K562 (cell line): ENCODE results near the gene MAGI3. TPM values are rescaled to one million over a fixed set of nuclear protein-coding genes. Genes with fewer than 3 reads are reported as not detected.

ENCODE experiments used
- ARNT ChIP-seq, 2 experiments: fragments of 450-650 bp; IDR thresholded peaks; 2 replicates each; pipeline ENCODE4 v1.6.1; 2016; ENCODE audit warnings: mild to moderate bottlenecking in 1 of 2
- CBX1 ChIP-seq: sonication (generic); IDR thresholded peaks from 2 replicates; pipeline ENCODE4 v1.6.1; 2016; ENCODE audit warnings: antibody characterized with exemption, low read depth, mild to moderate bottlenecking
- CCNT2 ChIP-seq: IDR thresholded peaks from 2 replicates; pipeline ENCODE4 v1.6.1; 2011; ENCODE audit warnings: borderline replicate concordance, low read depth, mild to moderate bottlenecking, moderate library complexity, mixed read lengths, low read length; ENCODE audit not compliant: insufficient read length; ENCODE audit errors: extremely low read depth
- FOXA3 ChIP-seq, 2 experiments: fragments of 450-650 bp in 1 of 2; sonication (generic) in 1 of 2; formaldehyde crosslinking; IDR thresholded peaks in 1 of 2; conservative IDR thresholded peaks in 1 of 2; 2 replicates each; pipeline versions ENCODE4 v1.4.0 to v1.8.0; 2020 to 2022; ENCODE audit warnings: mild to moderate bottlenecking in 2 of 2, missing genetic modification reagents in 1 of 2
- GTF2F1 ChIP-seq: IDR thresholded peaks from 2 replicates; pipeline ENCODE4 v1.6.1; 2011; ENCODE audit warnings: low read depth, low read length, improper control_type of control experiment
- KDM1A ChIP-seq, 2 experiments: fragments of 450-650 bp; IDR thresholded peaks; 2 replicates each; pipeline ENCODE4 v1.6.1; 2016; ENCODE audit warnings: mild to moderate bottlenecking in 2 of 2
- KLF1 ChIP-seq: fragments of 450-650 bp; IDR thresholded peaks from 2 replicates; pipeline ENCODE4 v1.6.1; 2016; ENCODE audit warnings: missing genetic modification characterization, missing compliant biosample characterization
- NCOA2 ChIP-seq, 2 experiments: fragments of 450-650 bp; IDR thresholded peaks; 2 replicates each; pipeline ENCODE4 v1.6.1; 2018; ENCODE audit warnings: mild to moderate bottlenecking in 2 of 2, moderate library complexity in 1 of 2; ENCODE audit not compliant: partially characterized antibody in 2 of 2
- NFE2 ChIP-seq: IDR thresholded peaks from 2 replicates; pipeline ENCODE4 v1.6.1; 2014; ENCODE audit warnings: antibody characterized with exemption, low read depth
- OTX1 ChIP-seq: fragments of 450-650 bp; formaldehyde crosslinking; IDR thresholded peaks from 2 replicates; pipeline ENCODE4 v1.4.0; 2022; ENCODE audit warnings: mild to moderate bottlenecking
- PKNOX1 ChIP-seq: fragments of 450-650 bp; IDR thresholded peaks from 2 replicates; pipeline ENCODE4 v1.6.1; 2016
- POU5F1 ChIP-seq: fragments of 150-350 bp; IDR thresholded peaks from 2 replicates; pipeline ENCODE4 v1.6.1; 2014; ENCODE audit warnings: borderline replicate concordance, low read length, low read depth, mild to moderate bottlenecking; ENCODE audit not compliant: partially characterized antibody
- RAD21 ChIP-seq, 2 experiments: fragments of 250-450 bp in 1 of 2; fragments of 450-650 bp in 1 of 2; sonication (Bioruptor Pico) in 1 of 2; formaldehyde crosslinking in 1 of 2; IDR thresholded peaks in 1 of 2; conservative IDR thresholded peaks in 1 of 2; 2 replicates each; pipeline versions ENCODE4 v1.4.0 to v1.8.0; 2020 to 2022; ENCODE audit warnings: mild to moderate bottlenecking in 2 of 2, moderate library complexity in 1 of 2
- SIN3A ChIP-seq, 2 experiments: fragments of 150-350 bp in 1 of 2; IDR thresholded peaks; 2 replicates each; pipeline ENCODE4 v1.6.1; 2011 to 2016; ENCODE audit warnings: borderline replicate concordance in 2 of 2, low read depth in 2 of 2, low read length in 2 of 2, mild to moderate bottlenecking in 2 of 2, moderate library complexity in 2 of 2; ENCODE audit not compliant: control insufficient read depth in 1 of 2
- TAF7 ChIP-seq: fragments of 450-650 bp; IDR thresholded peaks from 2 replicates; pipeline ENCODE4 v1.6.1; 2016; ENCODE audit warnings: missing genetic modification characterization, missing compliant biosample characterization
- ZBTB8A ChIP-seq: fragments of 450-650 bp; IDR thresholded peaks from 2 replicates; pipeline ENCODE4 v1.6.1; 2018; ENCODE audit warnings: mild to moderate bottlenecking, moderate library complexity; ENCODE audit not compliant: partially characterized antibody
- ZNF263 ChIP-seq: sonication (generic); formaldehyde crosslinking; IDR thresholded peaks from 2 replicates; pipeline ENCODE4 v1.8.0; 2022; ENCODE audit warnings: mild to moderate bottlenecking, missing genetic modification reagents, borderline replicate concordance
- ZNF740 ChIP-seq, 3 experiments: fragments of 200-800 bp in 1 of 3; sonication (Bioruptor generic) in 1 of 3; sonication (generic) in 1 of 3; formaldehyde crosslinking in 1 of 3; IDR thresholded peaks; 2 replicates each; pipeline versions ENCODE4 v1.6.1 to v1.8.0; 2016 to 2022; ENCODE audit warnings: mild to moderate bottlenecking in 2 of 3, missing compliant biosample characterization in 2 of 3, missing genetic modification characterization in 2 of 3, missing genetic modification reagents in 1 of 3
- ZNF764 ChIP-seq: fragments of 250-450 bp; sonication (Bioruptor Pico); IDR thresholded peaks from 2 replicates; pipeline ENCODE4 v1.4.0; 2020; ENCODE audit warnings: low read depth, mild to moderate bottlenecking, moderate library complexity
- polyA plus RNA-seq, 8 experiments: library from polyadenylated mRNA; depleted of rRNA in 4 of 8; stranded (reverse) in 5 of 8; unstranded in 3 of 8; fragments of >200 nt; fragmentation: Nextera tagmentation in 2 of 8; fragmentation: Illumina TruSeq in 1 of 8; extraction: Ambion mirVana in 2 of 8; extraction: Trizol in 1 of 8; gene quantifications; 2 replicates each; pipeline versions ENCODE4 v1.2.1 to v1.2.3, GENCODE V29; 2011 to 2014; ENCODE audit warnings: inconsistent platforms in 1 of 8, missing spikeins in 1 of 8
- total RNA-seq, 7 experiments: library from RNA; depleted of rRNA in 6 of 7; stranded (reverse); fragments of >200 nt in 6 of 7; fragmentation: Illumina TruSeq in 2 of 7; extraction: Trizol in 2 of 7; gene quantifications; 2 replicates each; pipeline versions ENCODE4 v1.2.1 to v1.2.3, GENCODE V29; 2011 to 2021; ENCODE audit warnings: low replicate concordance in 1 of 7
- TF ChIP-seq, protein P1 (sequence below): fragments of 250-450 bp; sonication (Bioruptor Pico); IDR thresholded peaks from 2 replicates; pipeline ENCODE4 v1.5.0; 2020; ENCODE audit warnings: mild to moderate bottlenecking, borderline replicate concordance
- TF ChIP-seq, protein P2 (sequence below): sonication (generic); formaldehyde crosslinking; IDR thresholded peaks from 2 replicates; pipeline ENCODE4 v1.8.0; 2022; ENCODE audit warnings: missing genetic modification reagents, mild to moderate bottlenecking, borderline replicate concordance

The MAGI3 gene
- total and polyA plus RNA-seq, 9 of the 15 experiments (the other 6 are each of a cell fraction or from before 2014, with no cell fraction given): 1.0 to 8.6 (median 5.5) TPM

DNA sequence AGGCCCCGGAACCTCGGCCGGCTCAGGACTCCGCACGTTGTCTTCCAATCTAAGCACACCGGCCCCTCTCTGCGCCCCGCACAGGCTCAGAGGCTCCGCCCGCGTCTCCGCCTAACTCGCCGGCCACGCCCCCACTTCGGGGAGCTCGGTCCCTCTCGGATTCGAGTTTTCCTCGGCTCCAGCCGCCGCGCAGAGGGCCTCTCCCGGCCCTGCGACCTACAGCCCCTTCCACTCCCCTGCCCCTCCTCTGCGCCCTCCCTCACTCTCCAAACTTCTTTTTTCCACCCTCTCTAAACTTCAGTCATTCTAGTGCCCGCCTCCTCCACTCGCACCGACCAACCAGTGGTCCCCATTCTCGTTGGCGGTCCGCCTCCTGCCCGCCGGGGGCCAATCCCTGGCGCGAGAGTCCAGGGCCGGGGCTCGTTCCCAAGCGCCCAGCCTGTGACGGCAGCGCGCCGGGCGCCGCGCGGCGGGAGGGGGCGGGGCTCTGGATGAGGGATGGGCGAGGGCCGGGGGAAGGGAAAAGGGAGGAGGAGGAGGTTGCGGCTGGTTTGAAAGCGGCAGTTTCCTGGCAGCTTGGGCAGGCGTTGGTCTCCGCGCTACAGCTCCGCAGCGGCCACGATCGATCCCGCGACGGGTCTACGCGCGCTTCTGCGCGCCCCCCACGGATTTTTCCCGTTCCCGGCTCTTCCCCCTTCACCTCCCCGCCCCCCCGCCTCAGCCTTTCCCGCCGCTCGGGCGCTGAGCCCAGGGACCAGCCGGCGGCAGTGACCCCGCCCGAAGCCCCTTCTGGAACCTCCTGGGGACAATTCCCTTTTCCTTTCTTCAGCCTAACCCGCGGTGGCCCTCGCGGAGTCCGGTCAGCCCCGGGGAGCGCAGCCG, at the start of gene MAGI3 (continued):
- TF ChIP-seq, protein P1, sequence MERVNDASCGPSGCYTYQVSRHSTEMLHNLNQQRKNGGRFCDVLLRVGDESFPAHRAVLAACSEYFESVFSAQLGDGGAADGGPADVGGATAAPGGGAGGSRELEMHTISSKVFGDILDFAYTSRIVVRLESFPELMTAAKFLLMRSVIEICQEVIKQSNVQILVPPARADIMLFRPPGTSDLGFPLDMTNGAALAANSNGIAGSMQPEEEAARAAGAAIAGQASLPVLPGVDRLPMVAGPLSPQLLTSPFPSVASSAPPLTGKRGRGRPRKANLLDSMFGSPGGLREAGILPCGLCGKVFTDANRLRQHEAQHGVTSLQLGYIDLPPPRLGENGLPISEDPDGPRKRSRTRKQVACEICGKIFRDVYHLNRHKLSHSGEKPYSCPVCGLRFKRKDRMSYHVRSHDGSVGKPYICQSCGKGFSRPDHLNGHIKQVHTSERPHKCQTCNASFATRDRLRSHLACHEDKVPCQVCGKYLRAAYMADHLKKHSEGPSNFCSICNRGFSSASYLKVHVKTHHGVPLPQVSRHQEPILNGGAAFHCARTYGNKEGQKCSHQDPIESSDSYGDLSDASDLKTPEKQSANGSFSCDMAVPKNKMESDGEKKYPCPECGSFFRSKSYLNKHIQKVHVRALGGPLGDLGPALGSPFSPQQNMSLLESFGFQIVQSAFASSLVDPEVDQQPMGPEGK (CRISPR knock-in tag): no peak
- no peak for TF ChIP-seq KLF1 (tag)
- 0 out of 2 replicates have a peak, but pooled peaks have one; percentile 3 for TF ChIP-seq ZNF740 (CRISPR knock-in tag; IDR thresholded peaks at IDR 0.05)
- no peak for TF ChIP-seq ZNF740 (tag; IDR thresholded peaks at IDR 0.05)
- TF ChIP-seq SIN3A (IDR thresholded peaks at IDR 0.05; ENCODE audit: borderline replicate concordance in 2 of 2, control insufficient read depth in 1 of 2, low read depth in 2 of 2, low read length in 2 of 2): peak in 1 of 2 experiments; percentile 54; a peak in 2 of 4 replicates
- TF ChIP-seq RAD21 (CRISPR knock-in tag; conservative IDR thresholded peaks at IDR 0.05 in 1 of 2, IDR thresholded peaks at IDR 0.05 in 1 of 2): peak in 1 of 2 experiments; percentile 7; a peak in 2 of 4 replicates
- TF ChIP-seq ARNT (IDR thresholded peaks at IDR 0.05): no peak
- TF ChIP-seq KDM1A (IDR thresholded peaks at IDR 0.05): no peak
- no peak for TF ChIP-seq POU5F1
- peak; percentile 97 for TF ChIP-seq PKNOX1
- TF ChIP-seq NCOA2 (IDR thresholded peaks at IDR 0.05; ENCODE audit: partially characterized antibody in 2 of 2): no peak
- no peak for TF ChIP-seq ZBTB8A
- TF ChIP-seq GTF2F1: no peak
- no peak for TF ChIP-seq NFE2
- TF ChIP-seq FOXA3 (CRISPR knock-in tag; conservative IDR thresholded peaks at IDR 0.05 in 1 of 2, IDR thresholded peaks at IDR 0.05 in 1 of 2): no peak
- TF ChIP-seq, protein P2, sequence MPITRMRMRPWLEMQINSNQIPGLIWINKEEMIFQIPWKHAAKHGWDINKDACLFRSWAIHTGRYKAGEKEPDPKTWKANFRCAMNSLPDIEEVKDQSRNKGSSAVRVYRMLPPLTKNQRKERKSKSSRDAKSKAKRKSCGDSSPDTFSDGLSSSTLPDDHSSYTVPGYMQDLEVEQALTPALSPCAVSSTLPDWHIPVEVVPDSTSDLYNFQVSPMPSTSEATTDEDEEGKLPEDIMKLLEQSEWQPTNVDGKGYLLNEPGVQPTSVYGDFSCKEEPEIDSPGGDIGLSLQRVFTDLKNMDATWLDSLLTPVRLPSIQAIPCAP (CRISPR knock-in tag): no peak
- peak; percentile 79 for TF ChIP-seq CCNT2
- no peak for TF ChIP-seq ZNF764 (CRISPR knock-in tag)
- TF ChIP-seq CBX1: no peak
- TF ChIP-seq OTX1: peak; percentile 57; the same call in 1 of the 2 replicates
- TF ChIP-seq TAF7 (tag): no peak
- peak; percentile 33; the same call in 1 of the 2 replicates for TF ChIP-seq ZNF263 (CRISPR knock-in tag)
